ENCODE measurements around the gene ARHGEF40. TPM values are rescaled to one million over a fixed set of nuclear protein-coding genes. Genes with fewer than 3 reads are reported as not detected.

Gene ARHGEF40
- total RNA-seq, 4 donors from 2014 or later = 18.6 to 37.6 (median 26.8) TPM

DNA sequence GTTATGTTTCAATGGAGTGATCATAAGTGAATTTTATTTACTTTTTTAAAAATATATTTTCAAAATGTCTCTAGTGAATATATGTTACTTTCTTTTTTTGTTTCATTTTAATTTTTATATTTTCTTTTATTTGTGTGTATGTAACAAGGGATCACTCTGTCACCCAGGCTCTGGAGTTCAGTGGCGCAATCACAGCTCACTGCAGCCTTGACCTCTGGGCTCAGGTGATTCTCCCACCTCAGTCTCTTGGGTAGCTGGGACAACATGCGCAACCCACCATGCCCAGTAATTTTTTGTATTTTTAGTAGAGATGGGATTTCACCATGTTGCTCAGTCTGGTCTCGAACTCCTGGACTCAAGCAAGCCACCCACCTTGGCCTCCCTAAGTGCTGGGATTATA, 48.8 kb downstream of the ARHGEF40 start:
- H3K9me3 ChIP-seq = no peaks in the 10 kb centered on the region
- no peak for ATAC-seq
- 94 to 97% methylated on average over 3 of the region's 3 CpGs for WGBS, 2 donors (ENCODE audit: low coverage in 1 of 2)
- H3K4me1 ChIP-seq = no peaks in the 10 kb centered on the region
- no peak overlapping the region for H3K4me3 ChIP-seq
- no peaks in the 10 kb centered on the region for H3K36me3 ChIP-seq
- H3K27ac ChIP-seq = no peak overlapping the region
- H3K27me3 ChIP-seq = no peaks in the 10 kb centered on the region
- TF ChIP-seq POLR2A (IDR thresholded peaks at IDR 0.05) (no peak), EP300 (IDR thresholded peaks at IDR 0.05) (no peak), POLR2AphosphoS5 (IDR thresholded peaks at IDR 0.05) (no peak)
- TF ChIP-seq, protein P1, sequence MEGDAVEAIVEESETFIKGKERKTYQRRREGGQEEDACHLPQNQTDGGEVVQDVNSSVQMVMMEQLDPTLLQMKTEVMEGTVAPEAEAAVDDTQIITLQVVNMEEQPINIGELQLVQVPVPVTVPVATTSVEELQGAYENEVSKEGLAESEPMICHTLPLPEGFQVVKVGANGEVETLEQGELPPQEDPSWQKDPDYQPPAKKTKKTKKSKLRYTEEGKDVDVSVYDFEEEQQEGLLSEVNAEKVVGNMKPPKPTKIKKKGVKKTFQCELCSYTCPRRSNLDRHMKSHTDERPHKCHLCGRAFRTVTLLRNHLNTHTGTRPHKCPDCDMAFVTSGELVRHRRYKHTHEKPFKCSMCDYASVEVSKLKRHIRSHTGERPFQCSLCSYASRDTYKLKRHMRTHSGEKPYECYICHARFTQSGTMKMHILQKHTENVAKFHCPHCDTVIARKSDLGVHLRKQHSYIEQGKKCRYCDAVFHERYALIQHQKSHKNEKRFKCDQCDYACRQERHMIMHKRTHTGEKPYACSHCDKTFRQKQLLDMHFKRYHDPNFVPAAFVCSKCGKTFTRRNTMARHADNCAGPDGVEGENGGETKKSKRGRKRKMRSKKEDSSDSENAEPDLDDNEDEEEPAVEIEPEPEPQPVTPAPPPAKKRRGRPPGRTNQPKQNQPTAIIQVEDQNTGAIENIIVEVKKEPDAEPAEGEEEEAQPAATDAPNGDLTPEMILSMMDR (IDR thresholded peaks at IDR 0.05) = no peak

DNA sequence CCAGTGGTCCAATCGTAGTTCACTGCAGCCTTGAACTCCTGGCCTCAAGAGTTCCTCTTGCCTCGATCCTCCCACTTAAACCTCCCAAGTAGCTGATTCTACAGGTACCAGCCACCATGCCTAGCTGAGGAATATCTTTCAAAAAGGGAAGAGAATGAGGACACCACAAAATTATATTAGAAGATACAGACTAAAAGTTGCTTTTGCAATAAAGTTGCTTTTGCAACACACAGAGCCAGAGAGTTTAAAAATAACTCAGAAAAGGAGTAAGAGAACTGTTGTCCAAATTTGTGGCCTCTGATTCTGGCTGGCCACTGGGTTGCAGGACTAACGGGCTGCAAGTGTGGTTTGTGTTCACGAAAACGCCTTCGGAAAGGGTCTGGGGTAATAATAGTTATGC, 50.6 kb downstream of the ARHGEF40 start:
- 69 to 81% methylated on average over 6 of the region's 6 CpGs for WGBS, 2 donors (ENCODE audit: low coverage in 1 of 2)

DNA sequence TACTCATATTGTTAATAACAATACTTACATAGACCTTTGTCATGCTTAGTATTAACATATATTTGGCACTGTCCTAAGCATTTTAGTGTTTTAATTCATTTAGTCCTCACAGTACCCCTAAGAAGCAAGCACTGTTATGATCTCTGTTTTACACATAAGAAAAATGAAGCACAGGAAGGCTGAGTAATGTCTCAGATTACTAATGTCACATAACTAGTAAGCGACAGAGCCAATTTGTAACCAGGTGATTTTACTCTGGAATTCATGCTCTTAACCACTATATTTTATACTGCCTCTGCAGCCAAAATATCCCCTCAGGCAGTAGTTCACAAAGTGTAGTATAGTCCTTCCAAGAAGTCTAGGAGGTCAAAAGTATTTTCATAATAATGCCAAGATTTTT, 51.0 kb downstream of the ARHGEF40 start:
- Histone ChIP-seq H3K4me3 (no peak overlapping the region), H3K9me3 (no peaks in the 10 kb centered on the region), H3K27ac (no peak overlapping the region), H3K27me3 (no peaks in the 10 kb centered on the region), H3K36me3 (no peaks in the 10 kb centered on the region), H3K4me1 (no peaks in the 10 kb centered on the region)
- ATAC-seq = no peak
- no peak for TF ChIP-seq POLR2A (IDR thresholded peaks at IDR 0.05)
- no peak for TF ChIP-seq EP300 (IDR thresholded peaks at IDR 0.05)
- TF ChIP-seq POLR2AphosphoS5 (IDR thresholded peaks at IDR 0.05) = no peak
- TF ChIP-seq, protein P1 (IDR thresholded peaks at IDR 0.05) = no peak
- 14 to 42% methylated on average over 1 of the region's 1 CpG for WGBS, 2 donors (ENCODE audit: low coverage in 1 of 2)

More for the DNA sequence above, 50.6 kb downstream of the ARHGEF40 start:
- Histone ChIP-seq H3K4me3 (no peak overlapping the region), H3K36me3 (no peaks in the 10 kb centered on the region), H3K9me3 (no peaks in the 10 kb centered on the region), H3K27me3 (no peaks in the 10 kb centered on the region), H3K4me1 (no peaks in the 10 kb centered on the region), H3K27ac (no peak overlapping the region)
- TF ChIP-seq POLR2AphosphoS5 (IDR thresholded peaks at IDR 0.05) = no peak
- TF ChIP-seq, protein P1 (IDR thresholded peaks at IDR 0.05) = no peak
- no peak for TF ChIP-seq POLR2A (IDR thresholded peaks at IDR 0.05)
- no peak for TF ChIP-seq EP300 (IDR thresholded peaks at IDR 0.05)
- ATAC-seq = no peak

DNA sequence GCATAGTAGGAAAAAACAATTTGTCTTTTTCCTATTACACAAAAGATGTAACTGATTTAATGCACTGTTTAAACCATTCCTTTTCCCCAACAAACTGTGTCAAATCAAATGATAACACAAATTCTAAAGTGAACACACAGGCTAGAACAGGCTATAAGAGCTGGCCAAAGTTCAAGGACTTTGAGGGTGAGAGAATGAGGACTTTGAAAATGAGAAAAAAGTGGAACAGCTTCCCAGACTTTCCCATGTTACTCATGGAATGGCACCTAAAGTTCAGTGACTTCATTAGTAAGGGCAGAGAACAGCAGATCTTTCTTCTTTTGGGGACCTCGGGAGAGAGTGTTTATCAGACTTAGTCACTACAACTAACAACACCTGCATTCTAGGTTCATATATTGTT, 53.3 kb downstream of the ARHGEF40 start:
- Histone ChIP-seq H3K9me3 (no peaks in the 10 kb centered on the region), H3K36me3 (no peaks in the 10 kb centered on the region), H3K4me3 (no peak overlapping the region), H3K27ac (no peak overlapping the region), H3K4me1 (no peaks in the 10 kb centered on the region), H3K27me3 (no peaks in the 10 kb centered on the region)
- ATAC-seq = no peak
- WGBS, 2 donors (ENCODE audit: low coverage in 1 of 2) = 50 to 80% methylated on average over 1 of the region's 1 CpG
- TF ChIP-seq EP300 (IDR thresholded peaks at IDR 0.05) (no peak), POLR2AphosphoS5 (IDR thresholded peaks at IDR 0.05) (no peak), POLR2A (IDR thresholded peaks at IDR 0.05) (no peak)
- TF ChIP-seq, protein P1 (IDR thresholded peaks at IDR 0.05) = no peak

DNA sequence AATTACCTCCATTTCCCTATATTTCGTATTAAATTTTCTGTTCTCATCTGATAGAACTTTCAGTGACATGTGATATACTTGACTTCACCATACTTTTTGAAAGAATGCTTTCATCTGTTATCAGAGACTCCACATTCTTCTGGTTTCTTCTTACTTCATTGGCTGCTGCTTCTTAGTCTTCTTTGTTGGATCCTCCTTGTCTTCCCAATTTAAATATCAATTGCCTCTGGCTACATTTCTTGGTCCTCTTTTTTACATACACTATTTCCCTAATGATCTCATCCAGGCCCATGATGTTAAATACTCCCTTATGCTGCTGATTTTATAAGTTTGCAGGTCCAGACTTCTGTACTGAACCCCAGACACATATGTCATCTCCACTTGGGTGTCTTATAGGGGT, 63.8 kb downstream of the ARHGEF40 start:
- ATAC-seq = no peak
- Histone ChIP-seq H3K4me3 (no peak overlapping the region), H3K36me3 (no peaks in the 10 kb centered on the region), H3K27ac (no peak overlapping the region), H3K27me3 (no peaks in the 10 kb centered on the region), H3K4me1 (no peaks in the 10 kb centered on the region), H3K9me3 (no peaks in the 10 kb centered on the region)
- TF ChIP-seq POLR2A (IDR thresholded peaks at IDR 0.05) = no peak
- WGBS, 2 donors (ENCODE audit: low coverage in 1 of 2) = 50 to 68% methylated on average over 1 of the region's 1 CpG

Data from gastroesophageal sphincter (tissue), 4 donors.